ENCODE measurements around the gene SOX6.
"Not testable (repeated sequence)": the region's sequence is repeated elsewhere in the genome, so short reads cannot be mapped to it uniquely, and the experiment has no call there.

The SOX6 gene

GRCh38 chr11:15926071-15926470 lies 430.3 kb downstream of the SOX6 start:
- TF ChIP-seq, protein P1, sequence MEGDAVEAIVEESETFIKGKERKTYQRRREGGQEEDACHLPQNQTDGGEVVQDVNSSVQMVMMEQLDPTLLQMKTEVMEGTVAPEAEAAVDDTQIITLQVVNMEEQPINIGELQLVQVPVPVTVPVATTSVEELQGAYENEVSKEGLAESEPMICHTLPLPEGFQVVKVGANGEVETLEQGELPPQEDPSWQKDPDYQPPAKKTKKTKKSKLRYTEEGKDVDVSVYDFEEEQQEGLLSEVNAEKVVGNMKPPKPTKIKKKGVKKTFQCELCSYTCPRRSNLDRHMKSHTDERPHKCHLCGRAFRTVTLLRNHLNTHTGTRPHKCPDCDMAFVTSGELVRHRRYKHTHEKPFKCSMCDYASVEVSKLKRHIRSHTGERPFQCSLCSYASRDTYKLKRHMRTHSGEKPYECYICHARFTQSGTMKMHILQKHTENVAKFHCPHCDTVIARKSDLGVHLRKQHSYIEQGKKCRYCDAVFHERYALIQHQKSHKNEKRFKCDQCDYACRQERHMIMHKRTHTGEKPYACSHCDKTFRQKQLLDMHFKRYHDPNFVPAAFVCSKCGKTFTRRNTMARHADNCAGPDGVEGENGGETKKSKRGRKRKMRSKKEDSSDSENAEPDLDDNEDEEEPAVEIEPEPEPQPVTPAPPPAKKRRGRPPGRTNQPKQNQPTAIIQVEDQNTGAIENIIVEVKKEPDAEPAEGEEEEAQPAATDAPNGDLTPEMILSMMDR (IDR thresholded peaks at IDR 0.05; ENCODE audit: control extremely low read depth, extremely low read depth, low read depth, missing control alignments): no peak
- CTCF ChIA-PET: interaction anchor here (1.0 to 1.9 kb wide), 4 partner anchors 10 to 154 kb away, joined by 3 to 5 read pairs (median 4); no protein-coding TSS in a partner anchor
- DNase-seq (ENCODE audit: extremely low spot score): no peak
- POLR2A ChIA-PET: no interaction called here

DNA sequence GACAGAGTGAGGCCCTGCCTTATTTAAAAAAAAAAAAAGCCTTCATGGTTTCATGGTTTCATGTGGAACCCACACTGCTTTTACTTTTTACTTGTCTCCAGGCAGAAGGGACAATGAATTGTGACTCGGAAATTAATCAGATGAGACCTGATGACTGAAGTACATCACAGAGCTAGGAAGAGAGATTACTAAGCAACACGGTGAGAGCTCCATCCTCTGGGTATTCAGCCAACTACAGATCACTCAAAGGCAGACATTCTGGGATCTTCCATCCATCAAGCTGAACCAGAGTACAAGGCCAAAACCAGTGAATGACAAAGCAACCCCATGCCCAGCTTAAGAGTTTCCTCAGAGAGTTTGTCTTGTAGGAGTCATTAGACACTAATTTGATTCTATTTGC lies 433.2 kb downstream of the SOX6 start:
- DNase-seq (ENCODE audit: extremely low spot score): no peak
- CTCF ChIA-PET: interaction anchor here (1.3 to 1.4 kb wide), 2 partner anchors 8 to 24 kb away, joined by 3 to 5 read pairs; no protein-coding TSS in a partner anchor
- TF ChIP-seq, protein P1 (IDR thresholded peaks at IDR 0.05; ENCODE audit: control extremely low read depth, extremely low read depth, low read depth, missing control alignments): no peak
- POLR2A ChIA-PET: no interaction called here

DNA sequence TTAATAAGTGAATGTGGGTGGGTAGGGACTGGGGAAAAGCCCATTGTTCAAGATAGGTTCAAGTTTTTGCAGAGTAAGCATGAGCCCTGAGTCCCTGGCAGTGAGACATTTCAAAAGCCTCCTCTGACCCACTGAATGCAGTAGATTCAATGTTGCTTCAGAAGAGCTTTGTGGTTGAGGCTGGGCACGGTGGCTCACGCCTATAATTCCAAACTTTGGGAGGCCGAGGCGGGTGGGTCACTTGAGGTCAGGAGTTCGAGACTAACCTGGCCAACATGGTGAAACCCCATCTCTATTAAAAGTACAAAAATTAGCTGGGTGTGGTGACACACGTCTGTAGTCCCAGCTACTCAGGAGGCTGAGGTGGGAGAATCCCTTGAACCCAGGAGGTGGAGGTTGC lies 433.6 kb downstream of the SOX6 start:
- POLR2A ChIA-PET; DNase-seq (ENCODE audit: extremely low spot score): not testable (repeated sequence)
- CTCF ChIA-PET: interaction anchor here (1.3 to 1.4 kb wide), 2 partner anchors 9 to 24 kb away, joined by 3 to 5 read pairs; no protein-coding TSS in a partner anchor

GRCh38 chr11:15920856-15921629 lies 435.3 kb downstream of the SOX6 start:
- POLR2A ChIA-PET: no interaction called here
- CTCF ChIA-PET: interaction anchor here (1.0 to 1.6 kb wide), 5 partner anchors 9 to 72 kb away, joined by 3 read pairs; no protein-coding TSS in a partner anchor
- no peak for DNase-seq (ENCODE audit: extremely low spot score)
- TF ChIP-seq, protein P1 (IDR thresholded peaks at IDR 0.05; ENCODE audit: control extremely low read depth, extremely low read depth, low read depth, missing control alignments): no peak

GRCh38 chr11:15918674-15919073 lies 437.7 kb downstream of the SOX6 start:
- ChIA-PET POLR2A (no interaction called here), CTCF (interaction anchor here (1.2 to 1.4 kb wide), 2 partner anchors 18 to 22 kb away, joined by 3 to 5 read pairs; no protein-coding TSS in a partner anchor)
- TF ChIP-seq, protein P1 (IDR thresholded peaks at IDR 0.05; ENCODE audit: control extremely low read depth, extremely low read depth, low read depth, missing control alignments): no peak
- DNase-seq (ENCODE audit: extremely low spot score): no peak

- CTCF ChIA-PET: interaction anchor here (1.2 to 1.4 kb wide), 2 partner anchors 18 to 22 kb away, joined by 3 to 5 read pairs; no protein-coding TSS in a partner anchor
- POLR2A ChIA-PET: no interaction called here
- TF ChIP-seq, protein P1 (IDR thresholded peaks at IDR 0.05; ENCODE audit: control extremely low read depth, extremely low read depth, low read depth, missing control alignments): no peak
- DNase-seq (ENCODE audit: extremely low spot score): no peak
Observed at GRCh38 chr11:15918212-15918611, 438.1 kb downstream of the SOX6 start.

Measured in GM10248 (cell line).